ENCODE results near the gene NCF1. TPM values are rescaled to one million over a fixed set of nuclear protein-coding genes. Genes with fewer than 3 reads are reported as not detected.
"Not testable (repeated sequence)": the region's sequence is repeated elsewhere in the genome, so short reads cannot be mapped to it uniquely, and the experiment has no call there.

NCF1 gene
- polyA plus RNA-seq, 4 donors, result 0.89 to 13.5 (median 5.3) TPM

DNA sequence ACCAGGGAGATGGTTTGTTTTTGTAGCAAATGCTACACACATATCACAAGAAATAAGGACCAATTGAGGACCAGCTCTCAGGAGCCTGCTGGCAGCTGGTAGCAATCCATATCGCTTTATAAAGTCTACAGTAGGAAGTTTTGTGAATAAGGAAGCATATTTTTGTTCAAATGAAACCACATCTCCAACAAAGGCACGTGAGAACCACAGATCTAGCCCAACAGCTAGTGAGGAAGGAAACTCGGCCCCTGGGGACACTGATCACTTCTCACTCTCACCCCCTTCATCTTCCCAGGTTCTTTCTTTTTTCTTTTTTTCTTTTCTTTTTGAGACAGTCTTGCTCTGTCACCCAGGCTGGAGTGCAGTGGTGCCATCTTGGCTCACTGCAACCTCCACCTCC lies 42.1 kb downstream of the NCF1 start:
- no CpG with 5 or more reads among the region's 3 CpGs for WGBS, 3 donors
- DNase-seq; FAIRE-seq; H3K27ac ChIP-seq (ENCODE audit: low read depth in 1 of 3, low read length in 2 of 3); H3K36me3 ChIP-seq (ENCODE audit: control insufficient read depth in 3 of 3, insufficient read depth in 2 of 3, low read depth in 1 of 3, low read length in 3 of 3); H3K4me1 ChIP-seq (ENCODE audit: control insufficient read depth in 3 of 3, insufficient read depth in 2 of 3, low read depth in 1 of 3, low read length in 2 of 3); H3K4me3 ChIP-seq (ENCODE audit: low read depth in 1 of 3, low read length in 3 of 3); H3K27me3 ChIP-seq (ENCODE audit: control insufficient read depth in 3 of 3, insufficient read depth in 3 of 3, low read length in 3 of 3); H3K9me3 ChIP-seq (ENCODE audit: control insufficient read depth in 2 of 2, insufficient read depth in 1 of 2, low read depth in 1 of 2, low read length in 1 of 2): not testable (repeated sequence)

DNA sequence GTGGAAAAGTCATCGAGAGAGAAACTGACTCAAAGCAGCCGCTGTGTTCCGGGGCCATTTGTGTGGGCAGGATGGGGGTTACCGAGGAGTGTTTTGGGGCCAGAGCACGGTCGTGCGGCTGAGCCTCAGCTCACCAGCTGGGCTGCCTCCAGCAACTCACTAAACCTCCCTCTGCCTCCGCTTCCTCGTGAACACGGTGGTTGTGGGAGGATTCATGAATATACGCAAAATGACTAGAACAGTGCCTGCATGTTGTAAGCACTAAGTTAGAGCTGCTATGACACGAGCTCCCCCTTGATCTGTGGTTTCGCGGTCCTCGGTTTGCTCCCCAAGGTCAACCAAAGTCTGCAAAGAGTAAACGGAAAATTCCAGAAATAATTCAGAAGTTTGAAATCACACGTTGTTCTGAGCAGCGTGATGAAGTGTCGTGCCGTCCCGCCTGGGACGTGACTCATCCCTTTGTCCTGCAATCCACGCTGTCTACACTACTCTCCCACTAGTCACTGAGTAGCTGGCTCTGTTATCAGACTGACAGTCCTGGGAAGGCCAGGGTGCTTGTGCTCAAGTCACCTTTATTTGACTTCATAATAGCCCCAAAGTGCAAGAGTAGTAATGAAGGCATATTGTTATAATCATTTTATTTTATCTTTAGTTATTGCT lies 46.5 kb downstream of the NCF1 start:
- not testable (repeated sequence) for H3K9me3 ChIP-seq (ENCODE audit: control insufficient read depth in 2 of 2, insufficient read depth in 1 of 2, low read depth in 1 of 2, low read length in 1 of 2); H3K4me3 ChIP-seq (ENCODE audit: low read depth in 1 of 3, low read length in 3 of 3); FAIRE-seq; H3K27ac ChIP-seq (ENCODE audit: low read depth in 1 of 3, low read length in 2 of 3); H3K4me1 ChIP-seq (ENCODE audit: control insufficient read depth in 3 of 3, insufficient read depth in 2 of 3, low read depth in 1 of 3, low read length in 2 of 3); H3K27me3 ChIP-seq (ENCODE audit: control insufficient read depth in 3 of 3, insufficient read depth in 3 of 3, low read length in 3 of 3); H3K36me3 ChIP-seq (ENCODE audit: control insufficient read depth in 3 of 3, insufficient read depth in 2 of 3, low read depth in 1 of 3, low read length in 3 of 3); DNase-seq
- no CpG with 5 or more reads among the region's 23 CpGs for WGBS, 3 donors

DNA sequence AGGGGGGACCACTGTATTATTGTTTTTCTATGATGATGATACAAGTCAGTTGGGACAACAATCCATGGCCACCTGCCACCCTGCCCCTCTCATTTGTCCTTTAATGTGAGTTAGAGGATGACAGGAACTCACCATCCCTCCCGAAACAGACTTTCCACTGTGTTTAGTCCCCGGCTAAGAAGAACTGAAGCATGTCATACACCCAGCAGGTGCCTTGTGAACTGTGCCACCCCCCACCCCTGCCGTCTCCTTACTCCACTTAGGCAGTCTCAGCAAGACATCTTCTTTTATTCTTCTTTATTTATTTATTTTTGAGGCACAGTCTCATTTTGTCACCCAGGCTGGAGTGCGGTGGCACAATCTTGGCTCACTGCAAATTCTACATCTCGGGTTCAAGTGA lies 47.4 kb downstream of the NCF1 start:
- H3K27me3 ChIP-seq (ENCODE audit: control insufficient read depth in 3 of 3, insufficient read depth in 3 of 3, low read length in 3 of 3); H3K27ac ChIP-seq (ENCODE audit: low read depth in 1 of 3, low read length in 2 of 3); H3K4me3 ChIP-seq (ENCODE audit: low read depth in 1 of 3, low read length in 3 of 3); H3K9me3 ChIP-seq (ENCODE audit: control insufficient read depth in 2 of 2, insufficient read depth in 1 of 2, low read depth in 1 of 2, low read length in 1 of 2); H3K4me1 ChIP-seq (ENCODE audit: control insufficient read depth in 3 of 3, insufficient read depth in 2 of 3, low read depth in 1 of 3, low read length in 2 of 3); FAIRE-seq; DNase-seq; H3K36me3 ChIP-seq (ENCODE audit: control insufficient read depth in 3 of 3, insufficient read depth in 2 of 3, low read depth in 1 of 3, low read length in 3 of 3): not testable (repeated sequence)
- WGBS, 3 donors, result no CpG with 5 or more reads among the region's 5 CpGs

DNA sequence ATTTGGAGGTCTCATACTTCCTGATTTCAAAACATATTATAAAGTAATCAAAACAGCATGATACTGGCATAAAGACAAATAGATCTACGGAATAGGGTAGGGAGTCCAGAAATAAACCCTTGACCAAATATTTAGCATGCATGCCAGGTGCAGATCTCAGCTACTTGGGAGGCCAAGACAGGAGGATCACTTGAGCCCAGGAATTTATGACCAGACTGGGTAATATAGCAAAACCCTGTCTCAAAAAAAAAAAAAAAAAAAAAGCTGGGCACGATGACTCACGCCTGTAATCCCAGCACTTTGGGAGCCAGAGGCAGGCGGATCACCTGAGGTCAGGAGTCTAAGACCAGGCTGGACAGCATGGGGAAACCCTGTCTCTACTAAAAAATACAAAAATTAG lies 56.1 kb downstream of the NCF1 start:
- not testable (repeated sequence) for DNase-seq; H3K27ac ChIP-seq (ENCODE audit: low read depth in 1 of 3, low read length in 2 of 3); H3K4me3 ChIP-seq (ENCODE audit: low read depth in 1 of 3, low read length in 3 of 3); H3K36me3 ChIP-seq (ENCODE audit: control insufficient read depth in 3 of 3, insufficient read depth in 2 of 3, low read depth in 1 of 3, low read length in 3 of 3); H3K27me3 ChIP-seq (ENCODE audit: control insufficient read depth in 3 of 3, insufficient read depth in 3 of 3, low read length in 3 of 3); H3K9me3 ChIP-seq (ENCODE audit: control insufficient read depth in 2 of 2, insufficient read depth in 1 of 2, low read depth in 1 of 2, low read length in 1 of 2); FAIRE-seq; H3K4me1 ChIP-seq (ENCODE audit: control insufficient read depth in 3 of 3, insufficient read depth in 2 of 3, low read depth in 1 of 3, low read length in 2 of 3)
- whole genome bisulfite sequencing, 3 donors, result 73 to 84% (median 78%) methylated on average over 1 of the region's 4 CpGs

DNA sequence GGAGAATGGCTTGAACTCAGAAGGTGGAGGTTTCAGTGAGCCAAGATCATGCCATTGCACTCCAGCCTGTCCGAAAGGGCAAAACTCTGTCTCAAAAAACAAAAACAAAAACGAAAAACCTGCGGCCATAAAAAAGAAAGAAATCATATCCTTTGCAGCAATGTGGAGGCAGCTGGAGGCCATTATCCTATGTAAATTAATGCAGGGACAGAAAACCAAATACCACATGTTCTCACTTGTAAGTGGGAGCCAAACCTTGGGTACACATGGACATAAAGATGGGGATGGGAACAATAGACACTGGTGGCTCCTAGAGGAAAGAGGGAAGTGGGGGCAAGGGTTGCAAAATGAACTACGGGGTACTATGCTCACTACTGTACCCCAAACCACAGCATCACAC lies 56.6 kb downstream of the NCF1 start:
- not testable (repeated sequence) for H3K4me1 ChIP-seq (ENCODE audit: control insufficient read depth in 3 of 3, insufficient read depth in 2 of 3, low read depth in 1 of 3, low read length in 2 of 3); FAIRE-seq; H3K27me3 ChIP-seq (ENCODE audit: control insufficient read depth in 3 of 3, insufficient read depth in 3 of 3, low read length in 3 of 3); H3K9me3 ChIP-seq (ENCODE audit: control insufficient read depth in 2 of 2, insufficient read depth in 1 of 2, low read depth in 1 of 2, low read length in 1 of 2); H3K4me3 ChIP-seq (ENCODE audit: low read depth in 1 of 3, low read length in 3 of 3); H3K36me3 ChIP-seq (ENCODE audit: control insufficient read depth in 3 of 3, insufficient read depth in 2 of 3, low read depth in 1 of 3, low read length in 3 of 3); H3K27ac ChIP-seq (ENCODE audit: low read depth in 1 of 3, low read length in 2 of 3); DNase-seq
- WGBS, 3 donors, result 100% methylated on average over 1 of the region's 4 CpGs; no CpG with 5 or more reads in 2 of the 3 donors

Other genes starting within 250 kb of the NCF1 start
- gene GTF2I, start 116.3 kb upstream of the NCF1 start, polyA plus RNA-seq, result 100 to 1,000 TPM in 1 of 4 donors, 10 to 100 TPM in 3; 21.6 to 165 (median 29.8) TPM
- 10 to 100 TPM in 2 of 4 donors, 1 to 10 TPM in 2; 2.2 to 22.0 (median 12.1) TPM for gene GTF2IRD2, start 77.6 kb downstream of the NCF1 start, polyA plus RNA-seq
- gene CASTOR2, start 190.7 kb downstream of the NCF1 start, polyA plus RNA-seq, result 1 to 10 TPM in 3 of 4 donors, under 1 TPM in 1; 0.67 to 4.5 (median 1.6) TPM